ENCODE data around the gene MPPED1. TPM values are rescaled to one million over a fixed set of nuclear protein-coding genes. Genes with fewer than 3 reads are reported as not detected.

MPPED1 gene
- total and polyA plus RNA-seq, 2 of the 13 experiments (the other 11 are each of a cell fraction or from before 2014, with no cell fraction given), result 0.77 TPM; not detected in 1

- TF ChIP-seq CREB1 (IDR thresholded peaks at IDR 0.05) (peak; percentile 72), CREB1 (CRISPR knock-in tag; IDR thresholded peaks at IDR 0.05) (no peak), ZNF24 (IDR thresholded peaks at IDR 0.05) (no peak)
- Histone ChIP-seq H3K36me3 (replicated peaks in 1 of 2; ENCODE audit: control insufficient read depth in 1 of 2, insufficient read depth in 2 of 2, low read length in 2 of 2) (no peaks in the 10 kb centered on the region), H3K4me2 (ENCODE audit: low read depth, low read length) (no peak overlapping the region), H3K9me3 (ENCODE audit: low read length) (no peaks in the 10 kb centered on the region), H3K27me3 (ENCODE audit: control insufficient read depth in 1 of 2, insufficient read depth in 2 of 2, low read length in 2 of 2) (peaks cover 1 to 2% of the 10 kb centered on the region in 2 experiments; a peak in 2 of 5 replicates), H3K4me1 (ENCODE audit: insufficient read depth, low read length) (no peaks in the 10 kb centered on the region), H2AFZ (ENCODE audit: low read length) (no peak overlapping the region), H3K4me3 (replicated peaks in 1 of 3; ENCODE audit: insufficient read depth in 1 of 3, low read depth in 2 of 3, low read length in 3 of 3) (no peak overlapping the region), H3K79me2 (ENCODE audit: insufficient read depth, low read length) (no peaks in the 10 kb centered on the region), H3K9ac (ENCODE audit: insufficient read depth, low read depth, low read length) (no peak overlapping the region), H3K27ac (ENCODE audit: extremely low read length, insufficient read depth, low read length) (no peak overlapping the region), H4K20me1 (ENCODE audit: insufficient read depth, low read length) (no peaks in the 10 kb centered on the region)
- FAIRE-seq (no peak), DNase-seq (ENCODE audit: low spot score) (no peak), ATAC-seq (no peak)
- BruUV-seq (replicated peaks), result no TSS peak
- intact Hi-C loops (cut with micrococcal nuclease; ENCODE audit: unreplicated experiment), result no loop called here
- WGBS (ENCODE audit: low lambda C conversion rate), result 18% methylated on average over 3 of the region's 3 CpGs
- ChIA-PET POLR2A (no interaction called here), CTCF (ENCODE audit: low intra/inter-chr PET ratio, low total read pairs) (no interaction called here)
- in situ Hi-C loops (cut with HindIII; ENCODE audit: extremely low pct_ligation_motif_present, low pct_unique_long_range_greater_than_20kb), result no loop called here
These were observed 79.4 kb downstream of the MPPED1 start for GRCh38 chr22:43491177-43491576.

GRCh38 chr22:43491737-43492136 is 79.9 kb downstream of the MPPED1 start:
- Histone ChIP-seq H3K9ac (ENCODE audit: insufficient read depth, low read depth, low read length) (no peak overlapping the region), H4K20me1 (ENCODE audit: insufficient read depth, low read length) (no peaks in the 10 kb centered on the region), H3K27me3 (ENCODE audit: control insufficient read depth in 1 of 2, insufficient read depth in 2 of 2, low read length in 2 of 2) (peaks cover 0 to 1% of the 10 kb centered on the region in 2 experiments; a peak in 2 of 5 replicates), H3K79me2 (ENCODE audit: insufficient read depth, low read length) (no peaks in the 10 kb centered on the region), H3K27ac (ENCODE audit: extremely low read length, insufficient read depth, low read length) (no peak overlapping the region), H3K36me3 (replicated peaks in 1 of 2; ENCODE audit: control insufficient read depth in 1 of 2, insufficient read depth in 2 of 2, low read length in 2 of 2) (no peaks in the 10 kb centered on the region), H2AFZ (ENCODE audit: low read length) (no peak overlapping the region), H3K4me3 (replicated peaks in 1 of 3; ENCODE audit: insufficient read depth in 1 of 3, low read depth in 2 of 3, low read length in 3 of 3) (no peak overlapping the region), H3K4me1 (ENCODE audit: insufficient read depth, low read length) (no peaks in the 10 kb centered on the region), H3K4me2 (ENCODE audit: low read depth, low read length) (no peak overlapping the region), H3K9me3 (ENCODE audit: low read length) (no peaks in the 10 kb centered on the region)
- in situ Hi-C loops (cut with HindIII; ENCODE audit: extremely low pct_ligation_motif_present, low pct_unique_long_range_greater_than_20kb), result no loop called here
- intact Hi-C loops (cut with micrococcal nuclease; ENCODE audit: unreplicated experiment), result no loop called here
- CTCF ChIA-PET (ENCODE audit: low intra/inter-chr PET ratio, low total read pairs), result no interaction called here
- FAIRE-seq (no peak), ATAC-seq (no peak), DNase-seq (ENCODE audit: low spot score) (no peak)
- POLR2A ChIA-PET, result no interaction called here
- no TSS peak for BruUV-seq (replicated peaks)
- no peak for TF ChIP-seq ZNF678 (CRISPR knock-in tag; IDR thresholded peaks at IDR 0.05)
- 0 out of 2 replicates have a peak, but pooled peaks have one; percentile 29 for TF ChIP-seq IKZF1 (IDR thresholded peaks at IDR 0.05)
- peak; percentile 34; the same call in 1 of the 2 replicates for TF ChIP-seq CREB1 (IDR thresholded peaks at IDR 0.05)
- no peak for TF ChIP-seq CREB1 (CRISPR knock-in tag; IDR thresholded peaks at IDR 0.05)
- 12% methylated on average over 1 of the region's 1 CpG for WGBS (ENCODE audit: low lambda C conversion rate)
